Memory B cell (primary cell): Measurements from ENCODE around the gene SORBS2.
"Not testable (repeated sequence)": the region's sequence is repeated elsewhere in the genome, so short reads cannot be mapped to it uniquely, and the experiment has no call there.

Source experiments
- ATAC-seq: fragments of 150-1000 bp; cut with Tn5 transposase; 2 replicates; pipeline ENCODE4 v1.10.0; 2021; ENCODE audit warnings: low read depth, mild to moderate bottlenecking, moderate library complexity
- DNase-seq, 2 donors: peaks; one replicate each; pipeline ENCODE4 v3.0.0; 2022; ENCODE audit warnings: low spot score in 2 of 2
- H3K27ac Mint-ChIP-seq: one replicate; pipeline ENCODE4 v1.8.0; 2022; ENCODE audit warnings: mild to moderate bottlenecking, moderate library complexity, mixed read lengths
- H3K27me3 Mint-ChIP-seq: one replicate; pipeline ENCODE4 v1.8.0; 2022; ENCODE audit warnings: mixed read lengths
- H3K36me3 Mint-ChIP-seq: one replicate; pipeline ENCODE4 v1.8.0; 2022; ENCODE audit warnings: mild to moderate bottlenecking, mixed read lengths
- H3K4me1 Mint-ChIP-seq: one replicate; pipeline ENCODE4 v1.8.0; 2022; ENCODE audit warnings: mixed read lengths
- H3K4me3 Mint-ChIP-seq: one replicate; pipeline ENCODE4 v1.8.0; 2022; ENCODE audit warnings: mild to moderate bottlenecking, moderate library complexity, mixed read lengths
- H3K9me3 Mint-ChIP-seq: one replicate; pipeline ENCODE4 v1.8.0; 2022; ENCODE audit warnings: mixed read lengths

Gene SORBS2

GRCh38 chr4:185721190-185722028, 90.6 kb downstream of the SORBS2 start:
- no peaks in the 10 kb centered on the region for H3K4me1 Mint-ChIP-seq

DNA sequence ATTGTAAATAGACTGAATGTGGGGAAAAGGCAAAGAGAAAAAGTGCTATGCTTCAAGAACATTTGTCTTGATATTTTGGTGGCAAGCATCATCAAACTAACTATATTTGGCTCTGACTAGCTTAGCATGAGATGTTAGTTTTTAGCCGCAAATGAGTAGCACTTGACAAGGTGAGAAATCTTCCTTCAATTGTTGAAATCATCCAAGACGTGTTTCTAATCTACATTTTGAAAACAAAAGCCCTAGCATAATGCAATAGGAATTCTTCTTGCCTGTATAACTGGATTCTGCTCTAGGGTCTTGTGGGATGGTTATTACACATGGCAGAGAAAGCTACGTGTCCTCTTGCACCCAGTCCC, 92.5 kb downstream of the SORBS2 start:
- H3K27me3 Mint-ChIP-seq, result peaks cover under 1% of the 10 kb centered on the region
- H3K4me3 Mint-ChIP-seq, result no peak overlapping the region
- no peaks in the 10 kb centered on the region for H3K4me1 Mint-ChIP-seq
- H3K9me3 Mint-ChIP-seq, result no peaks in the 10 kb centered on the region
- no peak for DNase-seq
- no peak for ATAC-seq
- no peak overlapping the region for H3K27ac Mint-ChIP-seq
- H3K36me3 Mint-ChIP-seq, result no peaks in the 10 kb centered on the region

More at GRCh38 chr4:185721190-185722028, 90.6 kb downstream of the SORBS2 start:
- no peaks in the 10 kb centered on the region for H3K9me3 Mint-ChIP-seq
- no peaks in the 10 kb centered on the region for H3K36me3 Mint-ChIP-seq
- DNase-seq (no peak), ATAC-seq (no peak)
- no peak overlapping the region for H3K27ac Mint-ChIP-seq
- no peak overlapping the region for H3K4me3 Mint-ChIP-seq
- H3K27me3 Mint-ChIP-seq, result no peaks in the 10 kb centered on the region

DNA sequence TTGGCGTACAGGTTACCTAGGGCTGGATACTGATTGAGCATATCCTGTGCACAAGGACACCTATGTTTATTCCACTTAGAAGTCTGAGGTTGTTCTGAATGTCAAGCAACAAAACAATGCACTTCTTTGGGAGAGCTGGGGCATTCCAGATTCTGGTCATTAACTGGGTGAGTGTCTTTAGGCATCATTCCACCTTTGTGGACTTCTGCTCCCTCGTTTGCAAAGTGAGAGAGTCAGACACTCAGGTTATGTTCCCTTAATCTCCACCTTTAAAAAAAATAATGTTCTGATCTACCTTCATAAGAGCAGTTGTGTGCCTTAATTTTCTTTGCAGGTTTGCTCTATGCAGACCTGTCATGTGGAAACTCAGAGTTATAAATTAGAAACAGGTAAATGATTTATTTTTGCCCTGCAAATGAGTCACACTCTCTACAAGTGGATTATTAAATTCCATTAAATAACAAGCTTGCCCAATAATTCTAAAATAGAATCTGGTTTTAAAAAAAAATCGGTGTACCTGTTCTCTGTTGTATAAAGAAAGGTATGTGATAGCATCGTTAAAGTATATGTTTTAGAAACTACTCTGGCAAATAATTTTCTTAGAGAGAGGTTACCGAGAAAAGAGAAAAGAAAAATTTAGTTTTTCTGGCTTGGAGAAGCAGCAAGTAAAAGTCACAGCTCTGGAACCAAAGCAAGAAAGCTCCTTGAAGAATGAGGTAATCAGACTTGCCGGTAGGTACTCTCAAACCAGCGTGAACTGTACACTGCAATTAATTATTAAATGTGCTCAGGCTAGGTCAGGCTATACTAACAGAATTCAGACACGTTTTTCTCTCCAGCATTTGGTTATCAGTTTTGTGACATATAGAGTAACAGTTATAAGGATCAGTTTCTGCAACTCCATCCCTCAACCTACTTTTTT, 93.2 kb downstream of the SORBS2 start:
- Mint-ChIP-seq H3K4me1 (no peaks in the 10 kb centered on the region), H3K9me3 (no peaks in the 10 kb centered on the region), H3K4me3 (no peak overlapping the region), H3K27ac (no peak overlapping the region), H3K36me3 (no peaks in the 10 kb centered on the region), H3K27me3 (peaks cover 4% of the 10 kb centered on the region)
- DNase-seq (no peak), ATAC-seq (no peak)

GRCh38 chr4:185717377-185717741, 94.6 kb downstream of the SORBS2 start:
- Mint-ChIP-seq H3K36me3 (no peaks in the 10 kb centered on the region), H3K27me3 (peaks cover 11% of the 10 kb centered on the region), H3K4me1 (no peaks in the 10 kb centered on the region), H3K9me3 (no peaks in the 10 kb centered on the region), H3K27ac (no peak overlapping the region), H3K4me3 (no peak overlapping the region)
- no peak for DNase-seq
- ATAC-seq, result no peak

DNA sequence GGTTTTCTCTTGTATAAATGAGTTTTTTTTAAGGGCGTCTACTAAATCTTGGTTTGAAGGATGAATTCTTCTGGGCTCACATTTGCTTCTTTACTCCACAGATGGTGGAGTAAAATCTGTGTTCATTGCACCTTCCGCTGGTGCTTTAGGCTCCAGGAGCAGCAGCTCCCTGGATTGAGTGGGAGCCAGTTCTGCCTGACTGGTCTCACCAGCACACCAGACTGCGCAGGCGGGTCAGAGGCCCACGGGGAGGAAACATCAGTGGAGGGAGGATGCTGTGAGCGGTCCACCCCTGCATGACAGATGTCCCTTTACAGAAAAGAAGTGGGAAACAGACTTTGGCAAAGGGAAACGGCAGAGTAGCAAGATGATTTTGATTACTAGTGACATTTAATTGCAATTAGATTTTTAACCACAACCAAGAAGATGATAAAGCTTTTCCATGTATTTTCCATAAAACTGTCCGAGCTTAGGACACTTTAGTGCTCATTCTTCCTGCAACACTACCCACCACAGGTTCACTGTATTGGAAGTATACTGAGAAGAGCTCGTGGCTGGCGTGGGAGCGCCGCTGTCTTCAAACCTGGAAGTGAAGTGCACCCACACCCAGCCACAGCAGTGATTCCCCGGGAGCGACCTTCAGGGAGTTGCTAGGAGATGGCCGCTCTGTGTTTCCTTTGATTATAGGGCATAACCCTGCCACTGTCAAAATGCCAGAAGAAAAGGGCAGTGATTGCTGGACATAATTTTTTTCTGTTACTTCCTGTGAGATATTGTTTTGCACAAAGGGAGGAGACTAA, 95.2 kb downstream of the SORBS2 start:
- no peak for ATAC-seq

DNA sequence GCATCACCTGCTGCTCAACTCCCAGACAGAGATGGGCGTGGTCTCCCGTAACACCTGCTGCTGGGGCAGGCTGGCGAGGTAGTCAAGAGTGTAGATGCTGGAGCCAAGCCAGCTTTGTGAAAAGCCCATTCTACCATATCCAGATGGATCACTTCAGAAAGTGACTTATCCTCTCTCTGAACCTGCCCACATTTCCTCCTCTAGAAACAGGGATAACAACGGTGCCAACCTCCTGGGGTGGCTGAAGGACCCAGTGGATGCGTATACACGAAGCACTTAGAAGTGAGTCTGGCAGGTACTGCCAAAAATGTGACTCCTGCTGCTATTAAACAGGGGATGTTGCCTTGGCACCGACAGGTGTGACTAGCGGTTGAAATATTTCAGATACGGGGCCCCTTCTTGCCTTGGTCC, 95.8 kb downstream of the SORBS2 start:
- no peak for ATAC-seq
- Mint-ChIP-seq H3K36me3 (no peaks in the 10 kb centered on the region), H3K4me3 (no peak overlapping the region), H3K4me1 (no peaks in the 10 kb centered on the region), H3K27ac (no peak overlapping the region), H3K27me3 (peaks cover 11% of the 10 kb centered on the region), H3K9me3 (no peaks in the 10 kb centered on the region)
- DNase-seq, result no peak

More for the DNA sequence above, 95.2 kb downstream of the SORBS2 start:
- no peaks in the 10 kb centered on the region for H3K36me3 Mint-ChIP-seq
- peaks cover 11% of the 10 kb centered on the region for H3K27me3 Mint-ChIP-seq
- no peaks in the 10 kb centered on the region for H3K4me1 Mint-ChIP-seq
- no peaks in the 10 kb centered on the region for H3K9me3 Mint-ChIP-seq
- DNase-seq, result no peak
- H3K4me3 Mint-ChIP-seq, result no peak overlapping the region
- no peak overlapping the region for H3K27ac Mint-ChIP-seq

DNA sequence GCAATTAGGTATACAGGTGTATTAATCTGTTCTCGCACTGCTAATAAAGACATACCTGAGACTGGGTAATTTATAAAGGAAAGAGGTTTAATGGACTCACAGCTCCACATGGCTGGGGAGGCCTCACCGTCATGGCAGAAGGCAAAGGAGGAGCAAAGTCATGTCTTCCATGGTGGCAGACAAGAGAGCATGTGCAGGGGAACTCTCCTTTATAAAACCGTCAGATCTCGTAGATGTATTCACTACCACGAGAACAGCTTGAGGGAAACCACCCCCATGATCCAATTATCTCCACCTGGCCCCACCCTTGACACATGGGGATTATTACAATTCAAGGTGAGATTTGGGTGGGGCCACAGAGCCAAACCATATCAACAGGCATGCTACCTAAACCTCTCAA, 97.5 kb downstream of the SORBS2 start:
- H3K4me1 Mint-ChIP-seq, DNase-seq, H3K4me3 Mint-ChIP-seq, H3K27ac Mint-ChIP-seq, H3K36me3 Mint-ChIP-seq, H3K9me3 Mint-ChIP-seq, ATAC-seq: not testable (repeated sequence)
- H3K27me3 Mint-ChIP-seq, result peaks cover 14% of the 10 kb centered on the region

GRCh38 chr4:185713731-185714130, 98.3 kb downstream of the SORBS2 start:
- DNase-seq (no peak), ATAC-seq (no peak)
- no peak overlapping the region for H3K27ac Mint-ChIP-seq
- no peaks in the 10 kb centered on the region for H3K36me3 Mint-ChIP-seq
- no peak overlapping the region for H3K4me3 Mint-ChIP-seq
- no peaks in the 10 kb centered on the region for H3K4me1 Mint-ChIP-seq
- H3K27me3 Mint-ChIP-seq, result peaks cover 15% of the 10 kb centered on the region
- no peaks in the 10 kb centered on the region for H3K9me3 Mint-ChIP-seq

DNA sequence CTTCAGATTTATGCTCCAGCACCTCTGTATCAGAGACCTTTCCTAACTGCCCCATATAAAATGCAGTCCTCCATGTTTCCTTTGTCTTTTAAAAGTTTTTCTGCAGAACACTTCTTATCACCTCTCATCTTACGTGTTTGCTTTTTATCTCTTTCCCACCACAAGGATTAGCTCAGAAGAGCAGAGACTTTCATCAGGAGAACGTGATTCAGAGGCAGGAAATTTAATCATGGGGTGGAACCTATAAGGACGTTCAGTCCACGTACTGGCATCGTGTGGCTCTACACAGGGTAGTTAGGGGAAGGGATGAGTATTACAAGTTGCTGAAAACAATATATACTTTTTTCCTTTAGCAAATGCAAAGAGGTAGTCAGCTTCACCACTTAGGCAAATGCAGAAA, 98.7 kb downstream of the SORBS2 start:
- H3K9me3 Mint-ChIP-seq, result no peaks in the 10 kb centered on the region
- H3K4me3 Mint-ChIP-seq, result no peak overlapping the region
- no peaks in the 10 kb centered on the region for H3K4me1 Mint-ChIP-seq
- DNase-seq (no peak), ATAC-seq (no peak)
- H3K27ac Mint-ChIP-seq, result no peak overlapping the region
- no peaks in the 10 kb centered on the region for H3K36me3 Mint-ChIP-seq
- H3K27me3 Mint-ChIP-seq, result peaks cover 15% of the 10 kb centered on the region

DNA sequence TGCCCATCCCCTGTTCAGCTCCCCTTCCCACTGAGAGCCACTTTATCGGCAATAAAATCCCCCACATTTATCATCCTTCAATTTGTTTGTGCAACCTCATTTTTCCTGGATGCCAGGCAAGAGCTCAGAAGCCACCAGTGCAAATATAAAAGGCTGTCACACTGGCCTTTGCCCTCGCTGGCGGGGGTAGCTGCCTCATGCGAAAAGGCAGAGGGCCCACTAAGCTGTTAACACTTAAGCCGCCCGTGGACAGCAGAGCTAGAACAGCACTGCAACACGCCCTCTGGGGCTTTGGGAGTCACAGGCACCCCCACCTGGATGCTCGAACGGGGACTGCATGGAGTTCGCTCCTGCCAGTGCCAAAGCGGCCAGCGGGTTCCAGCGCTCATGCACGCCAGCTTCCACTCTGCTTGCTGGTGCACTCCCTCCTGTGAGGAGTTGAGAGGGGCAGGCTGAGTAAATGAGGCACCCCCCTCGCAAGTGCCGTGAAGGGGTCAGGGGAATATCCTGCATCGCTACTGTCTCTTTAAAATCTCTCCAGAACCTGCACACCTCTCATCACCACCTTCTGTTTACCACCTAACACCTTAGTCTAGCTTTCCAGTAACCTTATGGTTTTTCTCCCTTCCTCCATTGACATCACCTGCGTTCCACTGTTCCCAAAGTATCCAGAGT, 99.5 kb downstream of the SORBS2 start:
- Mint-ChIP-seq H3K4me1 (peaks cover 4% of the 10 kb centered on the region), H3K36me3 (no peaks in the 10 kb centered on the region), H3K4me3 (no peak overlapping the region), H3K9me3 (no peaks in the 10 kb centered on the region), H3K27me3 (peaks cover 15% of the 10 kb centered on the region), H3K27ac (no peak overlapping the region)
- DNase-seq (no peak), ATAC-seq (no peak)

DNA sequence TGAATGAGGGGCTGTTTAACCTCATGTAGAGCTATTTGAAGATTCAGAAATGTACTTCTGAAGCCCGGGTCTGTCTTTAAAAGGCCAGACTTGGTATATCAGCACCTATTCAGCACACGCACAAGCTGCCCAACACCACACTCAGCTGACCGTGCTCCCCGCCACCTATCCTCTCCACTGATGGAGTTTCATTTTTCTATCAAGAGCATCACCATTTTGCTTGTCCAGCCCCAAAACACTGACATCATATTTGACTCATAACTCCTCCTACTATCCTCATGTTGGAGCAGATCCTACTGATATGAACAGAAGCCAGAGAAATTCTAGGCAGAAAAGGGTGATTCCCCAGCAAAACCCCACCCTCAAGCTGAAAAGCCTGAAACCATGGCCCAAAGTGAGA, 100.3 kb downstream of the SORBS2 start:
- DNase-seq (no peak), ATAC-seq (no peak)
- no peak overlapping the region for H3K27ac Mint-ChIP-seq
- no peaks in the 10 kb centered on the region for H3K9me3 Mint-ChIP-seq
- H3K4me1 Mint-ChIP-seq, result peaks cover 5% of the 10 kb centered on the region
- H3K4me3 Mint-ChIP-seq, result no peak overlapping the region
- peaks cover 15% of the 10 kb centered on the region for H3K27me3 Mint-ChIP-seq
- H3K36me3 Mint-ChIP-seq, result no peaks in the 10 kb centered on the region

DNA sequence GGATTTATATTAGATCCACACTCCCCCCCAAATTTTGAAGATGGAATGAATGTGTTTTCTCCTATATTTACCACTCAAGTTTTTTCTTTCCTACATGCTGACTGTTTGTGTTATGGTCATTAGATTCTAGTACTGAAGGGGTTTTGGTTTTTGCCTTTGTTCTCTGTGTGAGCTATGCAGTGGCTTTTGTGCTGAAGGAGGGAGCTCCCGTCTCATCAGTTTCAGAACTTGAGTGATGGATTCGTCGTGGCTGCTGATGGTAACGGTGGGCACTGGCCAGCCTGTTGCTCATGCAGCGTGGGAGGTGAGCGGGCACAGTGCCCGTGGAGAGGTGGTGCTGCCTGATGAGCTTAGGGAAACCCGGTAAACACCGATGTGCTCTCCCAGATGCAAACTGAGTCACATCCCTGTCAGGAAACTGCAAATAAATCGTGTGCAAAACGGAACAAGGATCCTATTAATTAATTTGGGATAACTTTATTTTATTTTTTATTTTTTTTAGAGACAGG, 101.5 kb downstream of the SORBS2 start:
- H3K4me1 Mint-ChIP-seq, result peaks cover 5% of the 10 kb centered on the region
- H3K36me3 Mint-ChIP-seq, result no peaks in the 10 kb centered on the region
- DNase-seq (no peak), ATAC-seq (no peak)
- H3K4me3 Mint-ChIP-seq, result no peak overlapping the region
- no peak overlapping the region for H3K27ac Mint-ChIP-seq
- no peaks in the 10 kb centered on the region for H3K9me3 Mint-ChIP-seq
- peaks cover 15% of the 10 kb centered on the region for H3K27me3 Mint-ChIP-seq

DNA sequence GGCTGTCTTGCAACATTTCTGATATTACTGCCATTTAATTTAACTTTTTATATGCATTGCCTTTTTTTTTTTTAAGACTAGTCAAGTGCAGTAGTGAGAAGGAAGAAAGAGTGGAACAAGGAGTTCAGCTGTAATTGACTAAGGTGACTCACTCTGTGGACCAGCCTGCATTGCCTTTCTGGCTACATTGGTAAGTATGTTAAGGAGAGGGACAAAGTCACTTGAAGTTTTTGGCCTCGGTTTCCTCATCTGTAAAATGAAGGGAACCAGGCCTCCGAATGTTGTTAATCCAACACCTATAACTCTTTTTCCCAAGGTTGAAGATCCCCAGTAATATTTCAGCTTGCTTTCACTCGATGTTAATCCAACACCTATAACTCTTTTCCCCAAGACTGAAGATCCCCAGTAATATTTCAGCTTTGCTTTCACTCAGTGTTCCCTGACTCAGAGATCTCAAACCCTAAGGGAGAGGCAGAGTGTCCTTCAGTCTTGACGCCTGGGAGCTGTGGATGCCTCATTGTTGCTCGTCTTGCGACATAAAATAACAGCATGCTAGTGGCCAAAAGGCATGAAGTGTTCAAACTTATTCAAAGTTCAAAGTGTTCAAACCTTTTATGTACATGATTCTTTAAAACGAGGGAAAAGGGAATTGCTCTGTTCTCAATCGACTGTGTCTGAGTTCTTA, 102.0 kb downstream of the SORBS2 start:
- H3K9me3 Mint-ChIP-seq, result no peaks in the 10 kb centered on the region
- H3K27me3 Mint-ChIP-seq, result peaks cover 15% of the 10 kb centered on the region
- ATAC-seq, result no peak
- peaks cover 5% of the 10 kb centered on the region for H3K4me1 Mint-ChIP-seq
- H3K27ac Mint-ChIP-seq, result no peak overlapping the region
- DNase-seq, result no peak
- no peaks in the 10 kb centered on the region for H3K36me3 Mint-ChIP-seq
- no peak overlapping the region for H3K4me3 Mint-ChIP-seq
